MM.1S (cell line): ENCODE data around the gene RNPEP.

Experiments
- DNase-seq: peaks from one replicate; pipeline ENCODE4 v3.0.0-alpha.2; 2015
- H2AFZ ChIP-seq: fragments of 300-600 bp; sonication (generic); 2 replicates; pipeline ENCODE4 v1.6.0; 2016; ENCODE audit warnings: antibody characterized with exemption, low read length
- H3F3A ChIP-seq: fragments of 300-600 bp; sonication (generic); 2 replicates; pipeline ENCODE4 v1.6.1; 2016; ENCODE audit warnings: mild to moderate bottlenecking, antibody characterized with exemption, low read length, moderate library complexity, mixed read lengths; ENCODE audit not compliant: insufficient read depth
- H3K27ac ChIP-seq: fragments of 300-600 bp; sonication (generic); 2 replicates; pipeline ENCODE4 v1.5.1; 2016; ENCODE audit warnings: mild to moderate bottlenecking, low read length
- H3K27me3 ChIP-seq: fragments of 300-600 bp; sonication (generic); replicated peaks from 2 replicates; pipeline ENCODE4 v1.6.0; 2016; ENCODE audit warnings: low read length; ENCODE audit not compliant: insufficient read depth
- H3K36me3 ChIP-seq: fragments of 300-600 bp; sonication (generic); replicated peaks from 2 replicates; pipeline ENCODE4 v1.6.1; 2016; ENCODE audit warnings: mild to moderate bottlenecking, low read length, mixed read lengths; ENCODE audit not compliant: insufficient read depth
- H3K4me1 ChIP-seq: fragments of 300-600 bp; sonication (generic); 2 replicates; pipeline ENCODE4 v1.6.1; 2016; ENCODE audit warnings: low read length, mixed read lengths
- H3K4me2 ChIP-seq: fragments of 300-600 bp; sonication (generic); 2 replicates; pipeline ENCODE4 v1.6.0; 2016; ENCODE audit warnings: low read depth, low read length
- H3K4me3 ChIP-seq: fragments of 300-600 bp; sonication (generic); 2 replicates; pipeline ENCODE4 v1.5.1; 2016; ENCODE audit warnings: low read length, mixed read lengths
- H3K79me2 ChIP-seq: fragments of 300-600 bp; sonication (generic); 2 replicates; pipeline ENCODE4 v1.6.1; 2016; ENCODE audit warnings: mixed run types, low read length, mixed read lengths
- H3K9ac ChIP-seq: fragments of 300-600 bp; sonication (generic); 2 replicates; pipeline ENCODE4 v1.6.1; 2016; ENCODE audit warnings: low read length, mixed read lengths
- H3K9me2 ChIP-seq: fragments of 300-600 bp; sonication (generic); replicated peaks from 2 replicates; pipeline ENCODE4 v1.6.1; 2016; ENCODE audit warnings: mild to moderate bottlenecking, low read length, mixed read lengths; ENCODE audit not compliant: insufficient read depth
- H3K9me3 ChIP-seq: fragments of 300-600 bp; sonication (generic); replicated peaks from 2 replicates; pipeline ENCODE4 v1.6.1; 2016; ENCODE audit warnings: mild to moderate bottlenecking, low read length, mixed read lengths; ENCODE audit not compliant: insufficient read depth
- H4K20me1 ChIP-seq: fragments of 300-600 bp; sonication (generic); 2 replicates; pipeline ENCODE4 v1.6.1; 2016; ENCODE audit warnings: mild to moderate bottlenecking, low read length, moderate library complexity, mixed read lengths; ENCODE audit not compliant: insufficient read depth
- CTCF ChIP-seq: fragments of 300-600 bp; sonication (generic); IDR thresholded peaks from 2 replicates; pipeline ENCODE4 v1.5.1; 2016; ENCODE audit warnings: antibody characterized with exemption, low read length, mixed read lengths
- EZH2 ChIP-seq: fragments of 300-600 bp; sonication (generic); optimal IDR thresholded peaks from 2 replicates; pipeline ENCODE3; 2017; ENCODE audit warnings: low read depth, mild to moderate bottlenecking, antibody characterized with exemption, low read length, mixed read lengths
- EZH2phosphoT487 ChIP-seq: fragments of 300-600 bp; sonication (generic); IDR thresholded peaks from 2 replicates; pipeline ENCODE4 v1.6.1; 2018; ENCODE audit warnings: antibody characterized with exemption, low read length

RNPEP gene

GRCh38 chr1:201982623-201983379, at the start of gene RNPEP:
Gene RNPEP (plus strand): TSS chr1:201982648. CDS start chr1:201982667, 19 bp downstream.
- Histone ChIP-seq H3K27ac (peak within 1 kb of the TSS; percentile 22; the same call in 1 of the 2 replicates), H3K79me2 (peaks cover 39% of the 10 kb centered on the region), H3K4me1 (peaks cover 9% of the 10 kb centered on the region), H4K20me1 (no peaks in the 10 kb centered on the region), H3K4me2 (peak within 1 kb of the TSS; percentile 84), H3K9me3 (no peaks in the 10 kb centered on the region), H3K27me3 (no peaks in the 10 kb centered on the region), H3K4me3 (peak within 1 kb of the TSS; percentile 76), H3K9me2 (no peaks in the 10 kb centered on the region), H3F3A (peaks cover 3% of the 10 kb centered on the region; the same call in 1 of the 2 replicates), H3K9ac (peak within 1 kb of the TSS; percentile 53), H2AFZ (peak within 1 kb of the TSS; percentile 79), H3K36me3 (no peaks in the 10 kb centered on the region)
- TF ChIP-seq EZH2: no peak
- TF ChIP-seq EZH2phosphoT487: no peak
- TF ChIP-seq CTCF: peak; percentile 13; the same call in 1 of the 2 replicates
- peak; percentile 79 for DNase-seq

- no peak overlapping the region for H3K27ac ChIP-seq
- no peaks in the 10 kb centered on the region for H3K4me1 ChIP-seq
- H3K4me3 ChIP-seq: no peak overlapping the region
- TF ChIP-seq EZH2 (no peak), CTCF (no peak)
- H3K9ac ChIP-seq: no peak overlapping the region
- no peaks in the 10 kb centered on the region for H3K9me2 ChIP-seq
- no peaks in the 10 kb centered on the region for H3K9me3 ChIP-seq
- no peaks in the 10 kb centered on the region for H4K20me1 ChIP-seq
- no peak for DNase-seq
- no peaks in the 10 kb centered on the region for H3K79me2 ChIP-seq
- H3K36me3 ChIP-seq: no peaks in the 10 kb centered on the region
- H3K4me2 ChIP-seq: no peak overlapping the region
- H3F3A ChIP-seq: no peaks in the 10 kb centered on the region
- no peaks in the 10 kb centered on the region for H3K27me3 ChIP-seq
- H2AFZ ChIP-seq: no peak overlapping the region
Measured at GRCh38 chr1:201933840-201934430, 48.5 kb upstream of the RNPEP start.

- no peaks in the 10 kb centered on the region for H3K27me3 ChIP-seq
- no peak for TF ChIP-seq CTCF
- no peak for TF ChIP-seq EZH2phosphoT487
- TF ChIP-seq EZH2: no peak
- H3K4me2 ChIP-seq: no peak overlapping the region
- no peak for DNase-seq
- no peak overlapping the region for H3K27ac ChIP-seq
- H3K9me2 ChIP-seq: no peaks in the 10 kb centered on the region
- H3K9me3 ChIP-seq: no peaks in the 10 kb centered on the region
- no peaks in the 10 kb centered on the region for H3K79me2 ChIP-seq
- H3K4me1 ChIP-seq: no peaks in the 10 kb centered on the region
- H3F3A ChIP-seq: no peaks in the 10 kb centered on the region
- no peaks in the 10 kb centered on the region for H4K20me1 ChIP-seq
- H3K9ac ChIP-seq: no peak overlapping the region
- H3K4me3 ChIP-seq: no peak overlapping the region
- H3K36me3 ChIP-seq: no peaks in the 10 kb centered on the region
- H2AFZ ChIP-seq: no peak overlapping the region
Measured at GRCh38 chr1:201937624-201938213, 44.7 kb upstream of the RNPEP start.
